Ectodermal cell (in vitro differentiated cells): ENCODE results near the gene GTF3C1.

Experiments used
- H3K27ac ChIP-seq: 2 replicates; pipeline ENCODE4 v1.7.0; 2013; ENCODE audit warnings: mild to moderate bottlenecking, low read depth, low read length; ENCODE audit not compliant: insufficient read depth, poor library complexity, severe bottlenecking
- H3K27me3 ChIP-seq: 2 replicates; pipeline ENCODE4 v1.7.0; 2013; ENCODE audit warnings: mild to moderate bottlenecking, low read length; ENCODE audit not compliant: insufficient read depth, control insufficient read depth, poor library complexity, severe bottlenecking
- H3K36me3 ChIP-seq: one replicate; pipeline ENCODE4 v1.7.0; 2013; ENCODE audit warnings: low read length; ENCODE audit not compliant: control insufficient read depth, insufficient read depth
- H3K4me1 ChIP-seq: one replicate; pipeline ENCODE4 v1.7.0; 2013; ENCODE audit warnings: low read length; ENCODE audit not compliant: control insufficient read depth, insufficient read depth
- H3K4me3 ChIP-seq: 2 replicates; pipeline ENCODE4 v1.7.0; 2013; ENCODE audit warnings: low read depth, low read length, control low read depth; ENCODE audit not compliant: insufficient read depth
- H3K9me3 ChIP-seq: 2 replicates; pipeline ENCODE4 v1.7.0; 2013; ENCODE audit warnings: mild to moderate bottlenecking, low read length, moderate library complexity; ENCODE audit not compliant: control insufficient read depth
- WGBS, 2 experiments: methylation state at CpG; one replicate each; pipeline ENCODE4 v1.1.7; 2013; ENCODE audit warnings: missing lambda C conversion rate in 2 of 2; 5-methylcytosine and 5-hydroxymethylcytosine counted together

GTF3C1 gene

DNA sequence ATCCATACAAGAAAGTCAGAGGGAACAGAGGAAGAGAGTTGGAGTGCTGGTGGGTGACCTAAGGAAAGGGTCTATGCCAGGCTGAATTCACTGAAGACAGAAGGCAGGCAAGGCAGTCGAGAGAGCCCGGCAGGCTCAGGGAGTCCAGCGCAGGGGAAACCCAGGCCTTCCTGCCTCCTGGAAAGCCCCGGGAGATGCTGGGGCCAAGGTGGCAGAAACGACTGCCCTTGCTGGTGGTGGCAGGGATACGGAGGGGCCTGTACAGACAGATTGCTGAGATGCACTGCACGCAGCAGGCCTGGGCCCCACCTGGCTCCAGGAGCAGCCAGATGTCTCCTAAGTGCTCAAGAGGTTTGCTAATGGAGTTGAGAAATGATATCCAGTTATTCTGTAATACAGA lies 59.8 kb downstream of the GTF3C1 start:
- Histone ChIP-seq H3K27me3 (no peaks in the 10 kb centered on the region), H3K4me1 (no peaks in the 10 kb centered on the region), H3K36me3 (peaks cover 71% of the 10 kb centered on the region), H3K4me3 (no peak overlapping the region), H3K9me3 (no peaks in the 10 kb centered on the region), H3K27ac (no peak overlapping the region)
- 93 to 94% methylated on average over 7 of the region's 7 CpGs for WGBS, 2 experiments

DNA sequence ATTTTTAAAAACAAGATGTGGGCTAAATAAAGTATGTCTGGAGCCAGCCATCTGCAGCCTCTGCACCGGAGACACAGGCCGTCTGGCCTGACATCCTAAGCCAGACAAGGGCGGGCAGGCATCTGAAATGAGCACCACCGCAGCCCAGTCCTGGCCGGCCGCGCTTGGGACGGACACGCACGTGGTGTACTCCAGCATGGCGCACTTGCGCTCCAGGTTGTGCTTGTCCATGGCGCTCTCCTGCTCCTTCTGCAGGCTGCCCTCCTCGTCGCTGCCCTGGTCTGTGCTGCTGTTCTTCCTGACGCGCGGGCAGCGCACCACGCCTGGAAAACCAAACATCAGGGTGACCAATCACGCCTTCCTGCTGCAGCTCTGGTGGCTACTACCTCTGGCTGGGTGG lies 60.3 kb downstream of the GTF3C1 start:
- Histone ChIP-seq H3K4me3 (no peak overlapping the region), H3K27ac (no peak overlapping the region), H3K4me1 (no peaks in the 10 kb centered on the region), H3K36me3 (peaks cover 72% of the 10 kb centered on the region), H3K9me3 (no peaks in the 10 kb centered on the region), H3K27me3 (no peaks in the 10 kb centered on the region)
- 96 to 97% methylated on average over 21 of the region's 21 CpGs for WGBS, 2 experiments

DNA sequence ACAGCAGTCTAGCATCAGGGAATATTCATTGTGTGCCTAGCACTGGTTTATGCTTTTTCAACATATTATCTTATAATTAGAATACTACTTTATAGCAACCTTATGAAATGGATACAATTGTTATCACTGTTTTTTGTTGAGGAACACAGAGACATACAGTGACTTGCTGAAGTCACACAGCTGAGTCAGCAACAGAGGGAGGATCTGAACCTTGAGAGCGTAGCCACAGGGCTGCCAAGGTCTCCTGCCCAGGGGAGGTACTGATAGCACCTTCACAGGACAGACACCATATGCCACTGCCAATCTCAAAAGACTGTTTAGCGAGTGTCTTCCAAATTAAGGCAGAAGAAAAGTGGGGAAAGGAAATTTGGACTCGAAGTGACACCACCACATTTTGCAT lies 63.0 kb downstream of the GTF3C1 start:
- WGBS, 2 experiments, result 95 to 97% methylated on average over 3 of the region's 3 CpGs
- H3K27ac ChIP-seq, result no peak overlapping the region
- H3K36me3 ChIP-seq, result peaks cover 84% of the 10 kb centered on the region
- no peak overlapping the region for H3K4me3 ChIP-seq
- no peaks in the 10 kb centered on the region for H3K9me3 ChIP-seq
- H3K4me1 ChIP-seq, result no peaks in the 10 kb centered on the region
- H3K27me3 ChIP-seq, result no peaks in the 10 kb centered on the region

DNA sequence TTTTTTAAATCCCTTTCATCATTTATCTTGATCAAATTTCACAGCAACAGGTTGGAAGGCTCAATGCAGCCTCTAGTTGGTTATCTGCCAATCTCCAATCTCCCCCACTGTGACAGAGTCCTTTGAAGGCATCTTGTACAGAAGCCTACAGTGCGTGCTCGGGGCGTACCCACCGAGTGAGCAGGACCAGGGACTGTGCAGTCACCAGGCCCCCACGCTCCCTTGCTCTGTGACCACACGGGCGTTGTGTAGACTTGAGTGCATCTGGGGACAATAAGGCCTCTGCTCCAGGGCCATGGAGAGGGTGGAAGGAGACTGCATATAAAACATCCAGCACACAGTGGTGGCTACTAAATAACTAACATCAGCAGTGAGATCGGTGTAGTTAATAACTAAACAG lies 63.4 kb downstream of the GTF3C1 start:
- no peak overlapping the region for H3K4me3 ChIP-seq
- no peaks in the 10 kb centered on the region for H3K27me3 ChIP-seq
- no peaks in the 10 kb centered on the region for H3K4me1 ChIP-seq
- H3K36me3 ChIP-seq, result peaks cover 83% of the 10 kb centered on the region
- H3K27ac ChIP-seq, result no peak overlapping the region
- no peaks in the 10 kb centered on the region for H3K9me3 ChIP-seq
- WGBS, 2 experiments, result 95 to 96% methylated on average over 8 of the region's 8 CpGs

DNA sequence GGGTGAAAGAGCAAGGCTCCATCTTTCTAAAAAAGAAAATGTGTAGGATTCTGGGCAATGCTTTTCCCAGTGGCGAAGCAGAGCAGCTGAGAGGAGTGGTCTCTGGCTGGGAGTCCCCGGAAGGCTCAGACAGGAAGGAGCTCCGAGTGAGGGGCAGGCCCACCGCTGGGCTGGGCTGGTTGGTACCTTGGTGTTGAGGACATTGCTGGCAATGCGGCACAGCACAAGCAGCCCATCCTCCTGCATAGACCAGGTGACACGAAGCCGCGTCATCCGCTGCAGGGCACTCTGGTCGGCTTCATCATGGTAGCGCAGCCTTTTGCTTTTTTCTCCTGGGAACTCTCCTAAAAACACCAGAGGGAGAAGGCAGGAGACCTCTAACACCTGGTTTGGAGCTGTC lies 63.9 kb downstream of the GTF3C1 start:
- Histone ChIP-seq H3K4me3 (no peak overlapping the region), H3K36me3 (peaks cover 84% of the 10 kb centered on the region)
- 97% methylated on average over 11 of the region's 11 CpGs for WGBS, 2 experiments

DNA sequence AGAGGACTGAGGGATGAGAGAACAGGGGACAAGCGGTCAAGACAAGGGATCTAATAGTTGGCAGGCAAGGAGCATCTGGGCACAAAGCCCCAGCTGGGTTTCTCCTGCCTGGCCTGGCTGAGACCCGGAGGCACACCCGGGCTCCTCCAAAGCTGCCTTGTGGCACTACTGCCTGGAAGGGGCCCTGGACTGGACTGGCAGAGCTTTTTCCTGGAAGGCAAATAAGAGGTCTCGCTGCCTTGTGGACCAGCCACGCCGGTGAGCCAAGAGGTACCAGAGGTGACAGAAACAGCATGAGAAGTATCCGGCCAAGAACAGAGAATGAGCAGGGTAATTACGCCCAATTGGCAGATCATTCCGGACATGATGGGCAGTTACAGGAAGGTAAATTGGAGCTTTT lies 64.6 kb downstream of the GTF3C1 start:
- H3K27ac ChIP-seq, result no peak overlapping the region
- H3K9me3 ChIP-seq, result no peaks in the 10 kb centered on the region
- WGBS, 2 experiments, result 94 to 97% methylated on average over 9 of the region's 9 CpGs
- peaks cover 80% of the 10 kb centered on the region for H3K36me3 ChIP-seq
- no peaks in the 10 kb centered on the region for H3K4me1 ChIP-seq
- H3K27me3 ChIP-seq, result no peaks in the 10 kb centered on the region
- no peak overlapping the region for H3K4me3 ChIP-seq

More for the DNA sequence above, 63.9 kb downstream of the GTF3C1 start:
- no peaks in the 10 kb centered on the region for H3K27me3 ChIP-seq
- no peaks in the 10 kb centered on the region for H3K9me3 ChIP-seq
- H3K4me1 ChIP-seq, result no peaks in the 10 kb centered on the region
- H3K27ac ChIP-seq, result no peak overlapping the region

DNA sequence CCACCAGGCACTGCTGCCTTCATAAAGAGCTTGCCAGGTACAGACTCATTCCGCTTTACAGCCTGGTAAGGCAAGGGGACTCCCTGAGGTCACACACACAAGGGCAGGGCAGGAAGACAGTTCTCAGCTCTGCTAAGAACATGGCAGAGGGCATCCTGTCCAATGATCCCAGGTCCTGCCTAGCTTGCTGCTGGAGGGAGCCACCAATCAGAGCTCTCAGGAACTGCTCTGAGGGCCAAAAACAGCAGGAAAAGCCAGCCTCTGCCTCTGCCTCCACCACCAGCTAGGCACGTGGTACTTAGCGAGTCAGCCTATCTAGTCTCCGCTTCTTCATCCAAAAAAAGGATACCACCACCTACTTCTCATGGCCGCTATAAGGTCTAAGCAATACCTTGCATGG lies 66.1 kb downstream of the GTF3C1 start:
- H3K4me3 ChIP-seq, result no peak overlapping the region
- no peaks in the 10 kb centered on the region for H3K4me1 ChIP-seq
- 95 to 96% methylated on average over 5 of the region's 5 CpGs for WGBS, 2 experiments
- no peak overlapping the region for H3K27ac ChIP-seq
- no peaks in the 10 kb centered on the region for H3K27me3 ChIP-seq
- H3K9me3 ChIP-seq, result no peaks in the 10 kb centered on the region
- H3K36me3 ChIP-seq, result peaks cover 68% of the 10 kb centered on the region

DNA sequence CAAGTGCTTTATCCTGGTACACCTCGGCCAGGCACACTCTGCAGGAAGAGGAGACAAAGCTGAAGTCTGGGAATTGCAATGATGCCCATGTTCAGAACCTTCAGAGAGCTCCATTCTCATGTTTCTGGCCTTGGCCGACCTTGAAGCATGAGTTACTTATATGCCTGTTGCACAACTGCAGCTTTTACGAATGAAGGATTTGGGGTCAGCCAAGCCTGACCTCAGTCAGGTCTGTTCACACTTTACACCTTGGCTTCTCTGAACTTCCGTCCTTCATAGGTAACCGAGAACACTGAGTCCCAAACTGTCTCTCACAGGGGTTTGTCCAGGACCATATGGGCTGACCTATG lies 66.7 kb downstream of the GTF3C1 start:
- H3K4me3 ChIP-seq, result no peak overlapping the region
- WGBS, 2 experiments, result 92 to 96% methylated on average over 5 of the region's 5 CpGs
- peaks cover 62% of the 10 kb centered on the region for H3K36me3 ChIP-seq
- H3K27ac ChIP-seq, result no peak overlapping the region
- no peaks in the 10 kb centered on the region for H3K9me3 ChIP-seq
- H3K27me3 ChIP-seq, result no peaks in the 10 kb centered on the region
- H3K4me1 ChIP-seq, result no peaks in the 10 kb centered on the region

DNA sequence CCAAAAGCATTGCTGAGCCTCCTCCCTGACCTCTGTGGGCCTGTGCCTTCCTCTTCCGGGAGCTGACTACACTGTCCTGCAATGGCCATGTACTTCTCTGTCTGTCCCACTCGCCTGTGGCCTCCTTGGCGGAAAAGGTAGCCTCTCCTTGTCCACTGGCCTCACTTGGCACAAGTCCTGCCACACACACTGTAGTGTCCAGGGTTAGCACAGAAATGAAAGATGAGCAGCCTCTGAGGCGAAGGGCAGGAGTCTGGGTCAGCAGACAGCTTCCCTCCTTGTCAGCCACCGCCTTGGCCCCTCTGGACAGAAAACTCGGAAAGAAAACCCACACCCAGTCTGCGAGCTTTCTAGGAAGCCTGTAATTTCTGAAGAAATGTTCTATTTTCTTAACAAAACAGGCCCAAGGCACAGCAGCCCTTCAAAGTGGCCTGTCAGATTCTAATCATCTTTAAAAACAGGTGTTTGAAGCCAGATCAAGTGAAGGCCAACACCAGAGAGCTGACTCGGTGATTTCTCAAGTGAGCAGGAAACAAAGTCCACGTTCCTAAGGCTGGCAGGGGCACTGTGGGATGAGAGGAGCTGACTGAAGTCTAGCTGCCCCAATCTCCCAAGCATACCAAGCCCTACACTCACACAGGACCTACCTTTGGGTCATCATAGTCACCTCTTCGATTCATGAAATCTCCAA lies 67.2 kb downstream of the GTF3C1 start:
- 95 to 96% methylated on average over 10 of the region's 10 CpGs for WGBS, 2 experiments
- Histone ChIP-seq H3K4me1 (no peaks in the 10 kb centered on the region), H3K27ac (no peak overlapping the region), H3K27me3 (no peaks in the 10 kb centered on the region), H3K4me3 (no peak overlapping the region), H3K36me3 (peaks cover 64% of the 10 kb centered on the region), H3K9me3 (no peaks in the 10 kb centered on the region)

DNA sequence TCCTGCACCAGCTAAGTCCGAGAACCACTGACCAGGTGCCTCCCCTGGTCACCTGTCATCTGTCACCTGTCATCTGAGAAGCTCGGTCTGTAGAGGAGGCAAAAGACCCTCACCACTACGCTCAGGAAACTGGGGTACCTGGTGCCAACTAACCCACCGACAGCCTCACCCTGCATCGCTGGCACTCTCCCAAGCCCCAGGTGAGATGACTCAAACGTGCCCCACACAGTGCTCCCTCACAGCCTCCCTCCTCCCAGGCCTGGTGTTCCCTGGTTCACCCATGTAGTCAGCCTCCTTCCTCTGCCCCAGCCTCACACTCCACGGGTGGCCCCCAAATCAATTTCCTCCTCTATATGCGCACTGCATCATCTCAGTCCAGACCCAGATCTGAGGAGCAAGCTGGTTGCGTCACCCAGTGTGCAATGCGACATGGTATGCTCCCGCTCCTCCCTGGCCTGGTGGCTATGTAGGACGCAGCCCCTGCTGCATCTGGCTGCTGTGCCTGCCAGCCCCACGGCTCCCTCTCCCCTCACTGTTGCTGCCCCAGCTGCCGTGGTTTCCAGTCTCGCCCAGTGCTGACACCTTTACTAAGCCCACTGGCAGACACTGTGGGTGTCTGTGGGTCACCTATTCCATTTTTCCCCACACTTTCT lies 68.3 kb downstream of the GTF3C1 start:
- 92 to 95% methylated on average over 15 of the region's 15 CpGs for WGBS, 2 experiments
- peaks cover 58% of the 10 kb centered on the region for H3K36me3 ChIP-seq
- no peaks in the 10 kb centered on the region for H3K9me3 ChIP-seq
- no peaks in the 10 kb centered on the region for H3K4me1 ChIP-seq
- no peaks in the 10 kb centered on the region for H3K27me3 ChIP-seq
- no peak overlapping the region for H3K4me3 ChIP-seq
- no peak overlapping the region for H3K27ac ChIP-seq
